Activated naive CD8-positive, alpha-beta T cell (primary cell): Measurements from ENCODE around the gene GPC6.
"Not testable (repeated sequence)": the region's sequence is repeated elsewhere in the genome, so short reads cannot be mapped to it uniquely, and the experiment has no call there.

ENCODE experiments used
- H3K27ac Mint-ChIP-seq: one replicate; pipeline ENCODE4 v1.8.0; 2021; ENCODE audit warnings: mixed read lengths
- H3K27me3 Mint-ChIP-seq: one replicate; pipeline ENCODE4 v1.8.0; 2021; ENCODE audit warnings: mixed read lengths
- H3K36me3 Mint-ChIP-seq: one replicate; pipeline ENCODE4 v1.8.0; 2021; ENCODE audit warnings: mixed read lengths
- H3K4me1 Mint-ChIP-seq: one replicate; pipeline ENCODE4 v1.8.0; 2021; ENCODE audit warnings: low read depth, mixed read lengths
- H3K4me3 Mint-ChIP-seq: one replicate; pipeline ENCODE4 v1.8.0; 2021; ENCODE audit warnings: mild to moderate bottlenecking, mixed read lengths
- H3K9me3 Mint-ChIP-seq: one replicate; pipeline ENCODE4 v1.8.0; 2021; ENCODE audit warnings: low read depth, mixed read lengths

Gene GPC6

DNA sequence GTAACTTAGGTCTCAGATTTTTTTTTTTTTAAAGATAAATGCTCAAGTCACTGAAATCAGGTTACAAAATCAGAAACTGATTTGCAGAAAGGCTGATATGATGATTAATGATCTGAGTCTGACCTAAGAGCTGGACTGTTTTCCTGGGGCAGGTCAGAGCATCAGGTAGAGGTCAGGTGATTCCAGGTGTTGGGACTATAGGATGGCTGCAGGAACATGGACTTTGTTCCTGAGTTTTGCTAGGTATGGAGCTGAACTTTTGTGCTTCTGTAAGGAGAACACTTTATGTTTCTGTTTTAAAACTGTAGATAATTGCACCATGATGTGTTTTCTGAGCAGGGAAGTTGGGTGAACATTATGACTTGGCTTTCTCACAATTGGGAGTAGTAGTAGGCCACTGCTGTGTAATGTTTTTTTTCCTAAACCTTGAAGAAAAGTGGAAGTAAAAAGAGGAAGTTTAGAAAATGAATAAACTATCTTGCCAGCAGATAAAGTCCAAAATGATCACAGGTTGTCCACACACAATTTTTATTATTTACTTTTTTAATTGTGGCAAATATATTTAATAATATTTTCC, 955.7 kb downstream of the GPC6 start:
- H3K9me3 Mint-ChIP-seq = no peaks in the 10 kb centered on the region
- H3K27me3 Mint-ChIP-seq = no peaks in the 10 kb centered on the region
- H3K27ac Mint-ChIP-seq = no peak overlapping the region
- H3K4me1 Mint-ChIP-seq = peaks cover 11% of the 10 kb centered on the region
- no peak overlapping the region for H3K4me3 Mint-ChIP-seq
- H3K36me3 Mint-ChIP-seq = no peaks in the 10 kb centered on the region

DNA sequence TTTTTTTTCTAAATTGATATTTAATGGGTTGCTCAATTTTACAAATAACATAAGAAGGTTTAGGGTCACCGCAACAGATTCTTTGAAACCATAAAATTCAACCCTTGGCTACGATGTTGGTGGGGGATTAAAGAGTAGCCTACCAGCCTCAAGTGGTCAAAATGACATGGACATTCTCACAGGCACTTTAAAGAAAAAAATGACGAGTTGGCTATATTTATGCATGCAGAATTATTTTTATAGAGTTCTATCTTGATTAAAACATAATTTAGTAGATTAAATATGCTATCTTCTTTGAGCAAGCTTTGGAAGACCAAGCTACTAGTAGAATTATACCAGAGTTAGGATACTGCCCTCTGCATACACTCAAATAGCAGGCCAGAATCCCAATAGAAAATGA, 959.9 kb downstream of the GPC6 start:
- Mint-ChIP-seq H3K4me3 (no peak overlapping the region), H3K27ac (no peak overlapping the region), H3K27me3 (no peaks in the 10 kb centered on the region), H3K4me1 (no peaks in the 10 kb centered on the region), H3K36me3 (no peaks in the 10 kb centered on the region), H3K9me3 (no peaks in the 10 kb centered on the region)

DNA sequence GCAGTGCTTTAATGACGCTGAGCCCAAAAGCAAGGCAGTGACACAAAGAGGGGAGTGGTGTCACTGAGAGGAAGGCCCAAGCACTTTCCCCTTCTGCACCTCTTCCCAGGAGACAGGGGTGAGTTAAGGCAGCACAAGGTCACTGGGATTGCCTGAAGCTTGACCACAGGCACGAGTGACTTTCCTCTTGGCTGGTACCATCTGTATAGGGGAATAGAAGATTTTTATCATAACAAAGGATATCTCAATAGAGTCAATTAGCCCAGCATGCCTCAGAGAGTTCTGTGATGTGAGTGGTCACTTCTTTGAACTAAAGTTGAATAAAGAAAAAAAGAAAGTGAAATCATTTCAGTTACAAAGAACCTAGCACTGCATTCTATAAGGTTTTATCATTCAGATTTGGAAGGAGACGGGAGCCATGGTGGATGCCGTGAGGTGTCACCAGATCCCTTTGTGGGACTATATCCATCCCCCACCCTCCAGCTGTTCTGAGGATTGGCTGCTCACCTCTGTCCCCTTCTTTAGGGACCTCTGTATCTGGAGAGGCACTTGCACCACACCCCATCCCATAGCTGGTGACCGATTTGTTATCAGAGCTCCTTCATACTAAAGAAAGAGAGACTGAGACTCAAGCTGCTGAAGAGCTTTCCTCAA, 961.7 kb downstream of the GPC6 start:
- Mint-ChIP-seq H3K4me1 (no peaks in the 10 kb centered on the region), H3K9me3 (no peaks in the 10 kb centered on the region), H3K27ac (no peak overlapping the region), H3K4me3 (no peak overlapping the region), H3K36me3 (no peaks in the 10 kb centered on the region), H3K27me3 (no peaks in the 10 kb centered on the region)

DNA sequence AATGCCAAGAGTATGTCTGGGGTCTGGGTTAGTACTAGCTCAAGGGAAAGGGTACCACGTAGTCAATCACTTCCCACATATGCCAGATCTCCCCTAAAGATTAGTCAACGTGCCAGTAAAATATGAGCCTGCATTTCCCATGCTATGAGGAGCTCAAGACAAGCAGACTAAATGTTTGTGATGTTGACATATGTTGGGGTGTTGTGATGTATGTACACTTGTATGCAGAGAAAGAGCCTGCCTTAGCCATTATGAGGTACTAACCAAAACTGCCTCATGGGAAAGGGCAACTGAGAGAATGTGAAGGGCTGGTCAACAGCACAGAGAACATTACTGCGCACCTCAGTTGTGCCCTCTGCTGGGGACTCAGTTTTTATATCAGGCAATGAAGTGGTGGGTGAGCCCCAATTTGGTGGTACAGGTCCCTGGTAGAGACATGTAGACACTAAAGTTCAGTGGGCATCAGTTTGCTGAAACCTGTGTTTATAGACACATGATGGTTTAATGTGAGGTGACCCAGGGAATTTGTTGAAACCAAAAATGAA, 965.9 kb downstream of the GPC6 start:
- Mint-ChIP-seq H3K4me3 (no peak overlapping the region), H3K9me3 (no peaks in the 10 kb centered on the region), H3K36me3 (no peaks in the 10 kb centered on the region), H3K27me3 (no peaks in the 10 kb centered on the region), H3K27ac (no peak overlapping the region), H3K4me1 (peaks cover 2% of the 10 kb centered on the region)

DNA sequence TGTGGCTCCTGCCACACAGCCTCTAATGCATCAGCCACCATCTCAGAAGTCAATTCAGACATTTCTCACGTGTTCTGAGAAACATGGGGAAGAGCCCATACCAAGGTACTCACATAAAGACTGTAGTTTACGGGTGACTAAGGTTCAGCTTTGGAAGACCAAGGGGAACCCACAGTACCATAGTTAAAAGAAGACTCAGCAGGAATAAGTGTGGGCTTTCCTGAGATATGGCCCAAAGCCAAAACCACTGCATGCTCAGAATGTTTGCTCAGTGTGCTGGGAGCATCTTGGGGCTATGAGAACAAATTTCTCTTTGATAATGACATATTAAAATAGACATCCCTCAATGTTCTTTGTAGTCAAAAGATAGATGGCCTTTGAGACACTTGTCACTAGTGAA, 969.1 kb downstream of the GPC6 start:
- Mint-ChIP-seq H3K27me3 (no peaks in the 10 kb centered on the region), H3K4me1 (peaks cover 2% of the 10 kb centered on the region), H3K27ac (no peak overlapping the region), H3K9me3 (no peaks in the 10 kb centered on the region), H3K36me3 (no peaks in the 10 kb centered on the region), H3K4me3 (no peak overlapping the region)

DNA sequence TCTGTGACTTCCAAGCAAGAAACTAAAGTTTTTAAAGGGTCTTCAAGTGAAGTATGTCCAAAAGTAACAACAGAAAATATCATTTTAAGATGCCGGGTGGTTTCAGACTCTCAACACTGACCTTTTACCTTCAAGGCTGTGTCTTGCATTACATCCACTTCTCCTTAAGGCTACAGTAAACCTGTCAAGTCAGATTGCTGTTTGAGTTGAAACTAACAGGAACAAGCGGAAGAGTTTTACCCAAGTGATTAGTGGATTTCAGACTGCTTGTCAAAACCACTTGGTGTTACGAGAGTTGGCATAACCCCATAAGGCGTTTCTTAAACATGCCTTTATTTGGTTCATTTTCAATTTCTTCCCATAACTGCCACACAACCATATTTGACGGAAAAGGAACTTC, 969.8 kb downstream of the GPC6 start:
- no peaks in the 10 kb centered on the region for H3K9me3 Mint-ChIP-seq
- H3K4me3 Mint-ChIP-seq = no peak overlapping the region
- H3K4me1 Mint-ChIP-seq = peaks cover 2% of the 10 kb centered on the region
- no peaks in the 10 kb centered on the region for H3K27me3 Mint-ChIP-seq
- no peak overlapping the region for H3K27ac Mint-ChIP-seq
- no peaks in the 10 kb centered on the region for H3K36me3 Mint-ChIP-seq

DNA sequence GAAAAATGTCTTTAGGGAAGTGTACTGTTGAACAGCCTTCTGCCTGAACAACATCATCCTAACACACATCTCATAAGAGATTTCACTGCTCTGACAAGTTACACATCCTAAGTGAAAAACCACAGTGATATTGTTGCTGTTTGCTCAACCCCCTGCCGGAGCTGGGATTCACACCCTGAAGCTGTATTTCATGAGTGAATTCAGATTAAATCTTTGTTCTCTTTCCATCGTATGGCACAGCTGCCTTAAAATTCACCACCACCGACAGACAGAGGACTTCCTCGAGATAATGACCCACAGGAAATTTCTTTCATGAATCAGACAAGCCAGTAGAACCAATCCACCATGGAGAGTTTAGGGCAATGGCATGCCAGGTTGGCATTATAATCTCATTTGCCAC, 972.1 kb downstream of the GPC6 start:
- no peak overlapping the region for H3K27ac Mint-ChIP-seq

DNA sequence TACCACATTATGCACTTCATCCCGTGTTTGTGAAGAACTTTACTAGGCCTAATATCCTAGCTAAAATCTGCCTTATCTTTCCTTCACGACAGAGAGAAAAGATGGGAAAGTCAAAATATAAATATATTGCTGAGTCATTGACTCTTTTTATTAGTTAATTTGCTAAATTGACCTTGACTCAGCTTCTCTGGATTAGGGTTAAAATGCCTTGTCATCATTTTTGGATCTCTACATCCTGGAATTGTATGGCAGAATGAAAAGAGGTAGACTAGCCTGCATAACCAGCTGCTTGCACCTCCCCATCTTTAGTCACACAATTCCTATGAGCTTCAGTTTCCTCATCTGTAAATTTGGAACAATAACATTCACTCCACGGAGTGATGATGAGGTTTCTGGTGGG, 972.5 kb downstream of the GPC6 start:
- no peak overlapping the region for H3K27ac Mint-ChIP-seq
- no peak overlapping the region for H3K4me3 Mint-ChIP-seq
- no peaks in the 10 kb centered on the region for H3K9me3 Mint-ChIP-seq
- no peaks in the 10 kb centered on the region for H3K36me3 Mint-ChIP-seq
- peaks cover 2% of the 10 kb centered on the region for H3K4me1 Mint-ChIP-seq
- H3K27me3 Mint-ChIP-seq = no peaks in the 10 kb centered on the region

More for the DNA sequence above, 972.1 kb downstream of the GPC6 start:
- no peaks in the 10 kb centered on the region for H3K27me3 Mint-ChIP-seq
- no peaks in the 10 kb centered on the region for H3K9me3 Mint-ChIP-seq
- H3K36me3 Mint-ChIP-seq = no peaks in the 10 kb centered on the region
- H3K4me3 Mint-ChIP-seq = no peak overlapping the region
- peaks cover 2% of the 10 kb centered on the region for H3K4me1 Mint-ChIP-seq

DNA sequence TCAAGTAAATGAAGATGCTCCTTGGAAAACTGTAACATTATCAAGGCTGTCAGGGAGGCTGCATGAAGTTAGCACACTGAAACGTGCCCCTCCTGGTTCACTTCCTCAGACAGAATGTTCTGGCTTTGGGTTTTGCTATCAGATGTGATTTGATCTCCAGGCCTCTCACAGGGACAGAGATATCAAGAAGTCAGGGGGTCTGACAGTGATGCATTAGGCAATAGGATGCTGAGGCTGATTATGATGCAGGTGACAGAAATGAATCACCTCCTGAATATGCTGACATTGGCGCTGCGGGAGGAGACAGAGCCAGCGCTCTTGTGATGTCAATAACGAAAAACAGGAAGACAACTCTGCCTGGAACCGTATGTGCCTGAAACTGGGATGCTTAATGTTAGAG, 974.4 kb downstream of the GPC6 start:
- no peak overlapping the region for H3K27ac Mint-ChIP-seq

DNA sequence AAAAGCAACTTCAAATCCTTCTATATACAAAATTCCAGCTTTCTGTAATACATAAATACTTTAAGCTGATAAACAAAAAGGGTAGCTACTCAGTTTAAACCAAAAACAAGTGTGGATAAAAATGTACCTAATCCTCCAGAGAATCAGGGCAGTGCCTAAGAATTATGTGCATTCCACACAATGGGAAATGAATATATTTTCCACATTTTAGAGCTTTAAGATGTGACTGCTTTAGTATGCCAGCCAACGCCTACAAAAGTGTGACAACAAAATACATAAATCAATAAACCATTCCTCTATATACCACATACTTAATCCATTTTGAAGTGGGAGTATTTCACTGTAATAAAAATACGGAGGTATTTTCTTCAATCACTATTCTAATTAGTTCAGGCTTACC, 977.6 kb downstream of the GPC6 start:
- Mint-ChIP-seq H3K4me3 (no peak overlapping the region), H3K27ac (no peak overlapping the region), H3K4me1 (no peaks in the 10 kb centered on the region), H3K27me3 (no peaks in the 10 kb centered on the region), H3K9me3 (no peaks in the 10 kb centered on the region), H3K36me3 (no peaks in the 10 kb centered on the region)

More for the DNA sequence above, 974.4 kb downstream of the GPC6 start:
- H3K27me3 Mint-ChIP-seq = no peaks in the 10 kb centered on the region
- no peak overlapping the region for H3K4me3 Mint-ChIP-seq
- no peaks in the 10 kb centered on the region for H3K9me3 Mint-ChIP-seq
- no peaks in the 10 kb centered on the region for H3K4me1 Mint-ChIP-seq
- H3K36me3 Mint-ChIP-seq = no peaks in the 10 kb centered on the region

DNA sequence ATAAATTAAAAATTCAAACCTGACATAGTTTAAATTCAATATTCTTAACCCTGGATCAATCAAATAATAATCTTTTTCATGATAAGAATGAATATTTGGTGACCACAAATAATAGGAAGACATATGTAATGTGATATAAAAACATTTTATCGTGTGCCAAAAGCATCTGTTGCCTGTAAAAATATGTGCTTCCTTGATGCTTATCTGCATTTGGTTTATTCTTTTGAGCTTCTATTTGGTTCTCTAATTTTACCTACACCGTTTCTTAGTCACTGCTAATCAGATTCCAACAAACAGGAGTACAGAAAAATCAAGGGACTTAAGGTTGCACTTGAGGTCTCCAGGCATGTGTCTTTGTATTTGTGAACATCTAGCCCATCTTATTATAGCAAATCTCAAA, 978.3 kb downstream of the GPC6 start:
- Mint-ChIP-seq H3K9me3 (no peaks in the 10 kb centered on the region), H3K27ac (no peak overlapping the region), H3K36me3 (no peaks in the 10 kb centered on the region), H3K4me1 (no peaks in the 10 kb centered on the region), H3K4me3 (no peak overlapping the region), H3K27me3 (no peaks in the 10 kb centered on the region)

DNA sequence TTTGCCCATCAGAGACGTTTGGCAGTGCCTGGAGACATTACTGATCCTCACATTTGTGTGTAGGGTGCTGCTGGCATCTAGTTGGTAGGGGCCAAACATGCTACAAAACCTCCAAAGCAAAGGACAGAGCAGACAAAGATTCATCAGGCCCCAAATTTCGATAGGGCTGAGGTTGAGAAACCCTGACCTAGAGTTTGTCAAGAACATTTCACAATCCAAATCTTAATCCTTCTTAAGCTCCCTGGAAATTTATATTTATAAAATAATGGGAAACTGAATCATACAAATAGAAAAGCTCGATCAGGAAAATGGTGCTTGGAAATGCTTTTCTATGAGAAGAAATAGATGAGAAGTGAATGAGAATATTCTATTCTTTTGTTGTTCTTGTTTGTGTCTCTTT, 979.3 kb downstream of the GPC6 start:
- H3K9me3 Mint-ChIP-seq = no peaks in the 10 kb centered on the region
- H3K27me3 Mint-ChIP-seq = no peaks in the 10 kb centered on the region
- H3K27ac Mint-ChIP-seq = no peak overlapping the region
- H3K36me3 Mint-ChIP-seq = no peaks in the 10 kb centered on the region
- H3K4me3 Mint-ChIP-seq = no peak overlapping the region
- H3K4me1 Mint-ChIP-seq = peaks cover 2% of the 10 kb centered on the region

DNA sequence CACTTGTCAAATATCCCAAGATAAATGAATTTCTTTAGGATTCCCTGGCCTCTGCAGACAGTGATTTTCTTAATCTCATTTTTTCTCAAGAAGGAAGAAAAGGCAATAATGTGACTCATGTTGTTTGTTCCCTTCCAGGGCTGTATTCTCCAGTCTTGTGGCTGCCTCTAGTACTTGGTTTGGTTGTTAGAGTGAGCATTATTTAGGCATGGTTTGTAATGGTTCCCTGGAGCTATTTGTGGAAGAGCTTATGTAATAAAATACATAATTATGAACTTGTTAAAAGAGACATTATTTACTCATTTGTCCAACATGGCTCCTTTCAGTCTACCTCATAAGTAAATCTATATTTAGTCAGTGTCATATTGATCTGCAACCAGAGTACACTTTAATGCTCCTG, 982.5 kb downstream of the GPC6 start:
- no peak overlapping the region for H3K27ac Mint-ChIP-seq
- H3K27me3 Mint-ChIP-seq = no peaks in the 10 kb centered on the region
- H3K4me1 Mint-ChIP-seq = peaks cover 2% of the 10 kb centered on the region
- H3K9me3 Mint-ChIP-seq = no peaks in the 10 kb centered on the region
- H3K36me3 Mint-ChIP-seq = no peaks in the 10 kb centered on the region
- no peak overlapping the region for H3K4me3 Mint-ChIP-seq

DNA sequence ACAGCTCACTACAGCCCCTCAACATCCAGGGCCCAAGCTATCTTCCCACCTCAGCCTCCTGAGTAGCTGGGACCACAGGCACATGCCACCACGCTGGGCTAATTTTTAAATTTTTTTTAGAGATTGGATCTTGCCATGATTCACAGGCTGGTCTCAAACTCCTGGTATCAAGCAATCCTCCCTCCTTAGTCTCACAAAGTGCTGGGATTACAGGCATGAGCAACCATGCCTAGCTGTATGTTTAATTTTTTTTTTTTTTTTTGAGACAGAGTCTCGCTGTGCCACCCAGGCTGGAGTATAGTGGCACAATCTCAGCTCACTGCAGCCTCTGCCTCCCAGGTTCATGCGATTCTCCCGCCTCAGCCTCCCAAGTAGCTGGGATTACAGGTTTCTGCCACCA, 983.3 kb downstream of the GPC6 start:
- H3K4me1 Mint-ChIP-seq, H3K9me3 Mint-ChIP-seq, H3K27me3 Mint-ChIP-seq, H3K4me3 Mint-ChIP-seq, H3K27ac Mint-ChIP-seq, H3K36me3 Mint-ChIP-seq: not testable (repeated sequence)

DNA sequence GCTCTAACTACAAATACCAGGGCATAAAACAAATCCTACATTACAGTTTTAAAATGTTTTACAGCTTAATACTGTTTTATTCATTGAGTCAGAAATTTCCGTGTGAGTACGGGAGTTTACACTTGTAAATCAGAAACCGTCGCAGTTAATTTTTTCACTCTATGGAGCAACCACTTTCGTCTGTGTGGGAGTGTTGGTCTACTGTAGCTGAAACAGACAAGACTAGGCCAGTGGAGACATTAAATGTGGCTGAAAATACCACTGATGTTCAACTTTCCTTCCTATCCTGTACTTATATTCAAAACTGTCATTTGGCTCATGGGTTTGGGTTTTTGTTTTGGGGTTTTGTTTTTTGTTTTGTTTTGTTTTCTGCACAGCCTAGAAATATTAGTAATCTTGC, 984.2 kb downstream of the GPC6 start:
- peaks cover 2% of the 10 kb centered on the region for H3K4me1 Mint-ChIP-seq
- H3K9me3 Mint-ChIP-seq = no peaks in the 10 kb centered on the region
- H3K27ac Mint-ChIP-seq = no peak overlapping the region
- H3K27me3 Mint-ChIP-seq = no peaks in the 10 kb centered on the region
- H3K4me3 Mint-ChIP-seq = no peak overlapping the region
- no peaks in the 10 kb centered on the region for H3K36me3 Mint-ChIP-seq

DNA sequence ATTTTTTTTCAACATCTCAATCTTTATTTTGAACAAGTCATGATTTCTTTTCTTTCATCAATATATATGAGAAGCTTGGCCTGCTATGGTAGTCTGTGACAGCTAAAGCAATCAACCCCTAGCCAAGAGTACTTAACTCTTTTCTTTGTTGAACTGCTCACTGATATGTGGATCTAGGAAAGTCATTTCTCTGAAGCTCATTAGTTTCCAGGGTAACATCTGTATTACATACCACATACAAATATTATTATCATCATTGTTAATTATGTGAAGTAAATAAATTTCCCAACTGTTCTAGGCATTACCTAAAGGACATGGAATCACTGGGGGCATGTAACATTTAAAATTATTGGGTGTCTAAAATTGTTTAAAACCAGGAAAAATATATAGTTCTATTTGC, 985.6 kb downstream of the GPC6 start:
- Mint-ChIP-seq H3K4me1 (peaks cover 2% of the 10 kb centered on the region), H3K4me3 (no peak overlapping the region), H3K36me3 (no peaks in the 10 kb centered on the region)

More for the DNA sequence above, 985.6 kb downstream of the GPC6 start:
- Mint-ChIP-seq H3K9me3 (no peaks in the 10 kb centered on the region), H3K27ac (no peak overlapping the region), H3K27me3 (no peaks in the 10 kb centered on the region)
